T-helper 1 cell (primary cell): Measurements from ENCODE around the gene PPP1R15A.
"Not testable (repeated sequence)": the region's sequence is repeated elsewhere in the genome, so short reads cannot be mapped to it uniquely, and the experiment has no call there.

Source experiments
- DNase-seq, 5 donors: peaks; one replicate each; pipeline ENCODE4 v3.0.0-alpha.2; 2012 to 2020

The PPP1R15A gene

GRCh38 chr19:48915757-48916156 is 43.5 kb downstream of the PPP1R15A start:
- DNase-seq: no peak

GRCh38 chr19:48918071-48918470 is 45.9 kb downstream of the PPP1R15A start:
- DNase-seq: no peak

- no peak for DNase-seq
Measured at GRCh38 chr19:48918801-48919247, 46.6 kb downstream of the PPP1R15A start.

- DNase-seq: not testable (repeated sequence)
Measured at GRCh38 chr19:48919271-48919670, 47.0 kb downstream of the PPP1R15A start.

GRCh38 chr19:48920949-48921348 is 48.7 kb downstream of the PPP1R15A start:
- no peak for DNase-seq

- DNase-seq: no peak
Measured at GRCh38 chr19:48921721-48922500, 49.7 kb downstream of the PPP1R15A start.

GRCh38 chr19:48922548-48923490 is 50.6 kb downstream of the PPP1R15A start:
- no peak for DNase-seq

- no peak for DNase-seq
Measured at GRCh38 chr19:48925240-48925843, 53.1 kb downstream of the PPP1R15A start.
